Heart left ventricle (tissue), 13 donors: ENCODE data around the gene CDK2AP2.

Source experiments
- CTCF ChIP-seq, 12 donors: fragments of 200-600 bp; sonication (generic) in 4 of 12; IDR thresholded peaks; one replicate each; pipeline versions ENCODE4 v1.5.0 to v1.8.0; 2018 to 2022; ENCODE audit warnings: antibody characterized with exemption in 12 of 12, mild to moderate bottlenecking in 5 of 12
- POLR2A ChIP-seq, 2 donors: fragments of 450-650 bp; IDR thresholded peaks; one replicate each; pipeline ENCODE4 v1.6.1; 2017; ENCODE audit warnings: antibody characterized with exemption in 2 of 2, mild to moderate bottlenecking in 2 of 2, moderate library complexity in 2 of 2
- donor health status: ischemic (EF 13 %, LVEDD 7.1; RV severe dilation, severe dysfunction).
- donor health status: DM: no; HTN: yes; CAD: no.
- donor health status: DM: no; HTN: no; CAD: no.
- donor health status: ischemic (EF 25% LVEDD 6.9; RV normal size, moderate dysfunction).
- donor health status: ischemic (EF 25% LVEDD 5.7; RV mildly dilated, moderate dysfunction).
- donor health status: ischemic (EF 35%, LVEDD 5.7; RV mildly dilated, moderate dysfunction).
- donor health status: nonischemic (EF 11% LVEDD 7.7; RV severe dilation, severe dysfunction).
- donor health status: DM: yes; HTN: yes; CAD: no.
- donor health status: PGD.
- donor health status: ischemic (EF 29% LVEDD 5.4; RV normal size, mild dysfunction).
- donor health status: nonischemic (EF 23%, LVEDD 6.1; RV moderate dilation, normal function).

GRCh38 chr11:67468456-67468758 lies 39.6 kb downstream of the CDK2AP2 start:
- TF ChIP-seq CTCF (IDR thresholded peaks at IDR 0.05) (no peak), POLR2A (IDR thresholded peaks at IDR 0.05) (no peak)
